Cardiac septum (tissue), 1 donor: ENCODE results near the gene CHST3. TPM values are rescaled to one million over a fixed set of nuclear protein-coding genes. Genes with fewer than 3 reads are reported as not detected.

Experiments used
- DNase-seq: peaks from one replicate; pipeline ENCODE4 v3.0.0-alpha.2; 2020; ENCODE audit warnings: low spot score
- intact Hi-C: fragments of 100-400 bp; cut with DNase I; formaldehyde crosslinking; loops from one replicate; pipeline ENCODE4 v1.14.0; 2022
- total RNA-seq: library from RNA; stranded (reverse); fragmentation: NEBNext Ultra II Directional; extraction: Animal tissue kit (Norgen Biotek cat#: 25700); gene quantifications from one replicate; pipeline ENCODE4 v1.2.1, GENCODE V29; 2021
- donor health status: DM: no; HTN: no; CAD: no.

Gene CHST3
- total RNA-seq, 1 donor from 2014 or later = 24.4 TPM

DNA sequence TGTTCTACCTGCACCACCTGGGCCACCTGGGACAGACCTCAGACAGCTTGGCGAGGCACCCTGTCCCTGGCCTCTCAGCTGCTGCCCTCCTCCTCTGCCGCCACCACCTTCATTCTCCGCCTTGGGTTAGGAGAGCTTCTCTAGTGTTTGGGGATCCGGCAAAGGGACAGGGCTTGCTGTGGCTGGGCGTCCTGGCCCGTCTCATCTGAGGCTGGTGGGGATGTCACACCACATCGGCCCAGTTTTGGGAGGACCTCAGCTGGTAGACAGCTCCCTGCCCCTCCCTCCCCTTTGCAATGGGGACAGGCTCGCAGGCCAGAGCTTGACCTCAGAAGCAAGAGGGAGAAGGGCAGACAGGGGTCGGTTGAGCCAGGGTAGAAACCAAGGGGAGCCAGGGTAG is 97.7 kb downstream of the CHST3 start:
- no peak for DNase-seq
- intact Hi-C loops = no loop called here

DNA sequence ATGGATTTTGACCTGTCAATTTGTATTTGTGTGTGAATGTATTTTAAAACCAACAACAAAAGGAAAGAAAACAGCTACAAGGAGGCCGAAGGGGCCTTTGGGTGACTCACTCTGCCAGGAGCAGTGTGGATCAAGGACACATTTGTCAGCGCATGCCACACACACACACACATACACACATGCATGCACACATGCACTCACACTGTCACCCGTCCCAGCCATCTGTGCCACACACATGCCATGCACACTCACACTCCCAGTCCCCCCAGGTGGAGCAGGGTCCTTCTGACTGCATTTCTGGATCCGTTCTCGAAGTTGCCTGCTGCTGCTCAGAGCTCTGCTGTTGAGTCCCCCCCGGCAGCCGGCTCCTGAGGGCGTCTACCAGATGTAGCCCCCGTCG is 98.2 kb downstream of the CHST3 start:
- intact Hi-C loops = no loop called here
- DNase-seq = no peak

Other genes starting within 250 kb of the CHST3 start
- not detected for gene C10orf105, start 244.6 kb upstream of the CHST3 start, total RNA-seq
- gene VSIR, start 190.9 kb upstream of the CHST3 start, total RNA-seq = 63.0 TPM
- gene PSAP, start 113.1 kb upstream of the CHST3 start, total RNA-seq = 1,123 TPM
- gene SPOCK2, start 124.2 kb downstream of the CHST3 start, total RNA-seq = 7.5 TPM